Right atrium auricular region (tissue), 2 donors: ENCODE results near the gene SPTBN1. TPM values are rescaled to one million over a fixed set of nuclear protein-coding genes. Genes with fewer than 3 reads are reported as not detected.
A peak's percentile ranks its signal among the peaks of the same experiment; 100 is the strongest.

Source experiments
- DNase-seq: peaks from one replicate; pipeline ENCODE4 v3.0.0-alpha.2; 2019; ENCODE audit warnings: low spot score
- H3K27ac ChIP-seq, 2 donors: fragments of 200-600 bp; sonication (generic); 1 replicate in 1 of 2; 2 replicates in 1 of 2; pipeline ENCODE4 v1.5.1; 2016 to 2019
- H3K27me3 ChIP-seq, 2 donors: fragments of 200-600 bp; sonication (generic); one replicate each; pipeline versions ENCODE4 v1.5.1 to v1.6.0; 2017 to 2019
- H3K36me3 ChIP-seq: fragments of 200-600 bp; sonication (generic); one replicate; pipeline ENCODE4 v1.5.1; 2016
- H3K4me1 ChIP-seq, 2 donors: fragments of 200-600 bp; sonication (generic); one replicate each; pipeline versions ENCODE4 v1.5.1 to v1.6.0; 2017 to 2019
- H3K4me3 ChIP-seq, 2 donors: fragments of 200-600 bp; sonication (generic); 1 replicate in 1 of 2; 2 replicates in 1 of 2; pipeline ENCODE4 v1.5.1; 2017 to 2019; ENCODE audit warnings: mild to moderate bottlenecking in 1 of 2, moderate library complexity in 1 of 2
- H3K9me3 ChIP-seq, 2 donors: fragments of 200-600 bp; sonication (generic); one replicate each; pipeline ENCODE4 v1.5.1; 2019
- total RNA-seq, 2 donors: library from RNA; depleted of rRNA; stranded (reverse); fragments of >200 nt; gene quantifications; one replicate each; pipeline ENCODE4 v1.1.0, GENCODE V29; 2016
- TF ChIP-seq, protein P1 (sequence below), 2 donors: fragments of 200-600 bp; sonication (generic); IDR thresholded peaks; one replicate each; pipeline ENCODE4 v1.5.1; 2019; ENCODE audit warnings: antibody characterized with exemption in 2 of 2

SPTBN1 gene
- total RNA-seq, 2 donors from 2014 or later, result 265 to 382 TPM

DNA sequence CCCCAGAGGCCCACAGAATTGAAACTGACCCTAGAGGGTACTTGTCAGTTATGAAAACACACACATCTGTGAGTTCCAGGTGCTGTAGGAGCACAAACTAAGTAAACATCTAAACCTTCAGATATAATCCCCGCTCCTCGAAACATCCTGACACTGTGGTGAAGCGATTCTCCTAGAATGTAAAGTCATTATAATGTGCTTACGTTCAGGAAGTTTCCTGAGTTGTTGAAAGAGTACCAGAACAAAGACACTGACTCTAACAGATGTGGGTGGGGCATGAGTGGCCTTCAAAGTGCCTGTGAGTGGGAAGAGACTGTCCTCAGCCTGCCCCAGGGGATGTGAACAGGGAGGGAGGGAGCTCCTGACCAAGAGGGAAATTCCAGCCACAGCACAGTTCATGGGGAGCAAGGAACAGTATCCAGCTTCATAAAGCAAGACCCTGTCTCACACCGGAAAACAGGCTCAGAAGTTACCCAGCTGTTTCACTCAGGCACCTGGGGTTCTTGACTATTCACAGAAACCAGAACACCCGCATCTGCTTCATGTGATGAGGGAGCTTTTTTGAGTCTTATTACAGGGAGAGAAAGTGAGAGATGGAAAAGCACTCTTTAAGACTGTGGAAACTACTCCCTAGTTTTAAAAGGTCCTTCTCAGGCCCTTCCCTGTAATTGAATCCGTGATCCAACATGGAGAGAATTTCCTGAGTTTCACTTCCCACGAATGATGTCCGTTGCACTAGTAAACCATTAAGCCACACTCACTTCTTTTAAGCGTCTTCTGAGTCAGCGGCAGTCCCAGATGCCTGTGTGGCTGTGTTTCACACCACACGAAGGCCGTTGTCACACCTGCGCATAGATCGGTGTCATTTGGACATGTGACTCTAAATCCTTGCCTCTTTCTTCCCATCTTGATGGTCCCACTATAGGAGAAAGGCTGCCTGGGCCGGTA is 178.7 kb downstream of the SPTBN1 start:
- TF ChIP-seq, protein P1, sequence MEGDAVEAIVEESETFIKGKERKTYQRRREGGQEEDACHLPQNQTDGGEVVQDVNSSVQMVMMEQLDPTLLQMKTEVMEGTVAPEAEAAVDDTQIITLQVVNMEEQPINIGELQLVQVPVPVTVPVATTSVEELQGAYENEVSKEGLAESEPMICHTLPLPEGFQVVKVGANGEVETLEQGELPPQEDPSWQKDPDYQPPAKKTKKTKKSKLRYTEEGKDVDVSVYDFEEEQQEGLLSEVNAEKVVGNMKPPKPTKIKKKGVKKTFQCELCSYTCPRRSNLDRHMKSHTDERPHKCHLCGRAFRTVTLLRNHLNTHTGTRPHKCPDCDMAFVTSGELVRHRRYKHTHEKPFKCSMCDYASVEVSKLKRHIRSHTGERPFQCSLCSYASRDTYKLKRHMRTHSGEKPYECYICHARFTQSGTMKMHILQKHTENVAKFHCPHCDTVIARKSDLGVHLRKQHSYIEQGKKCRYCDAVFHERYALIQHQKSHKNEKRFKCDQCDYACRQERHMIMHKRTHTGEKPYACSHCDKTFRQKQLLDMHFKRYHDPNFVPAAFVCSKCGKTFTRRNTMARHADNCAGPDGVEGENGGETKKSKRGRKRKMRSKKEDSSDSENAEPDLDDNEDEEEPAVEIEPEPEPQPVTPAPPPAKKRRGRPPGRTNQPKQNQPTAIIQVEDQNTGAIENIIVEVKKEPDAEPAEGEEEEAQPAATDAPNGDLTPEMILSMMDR (IDR thresholded peaks at IDR 0.05), result no peak
- Histone ChIP-seq H3K4me3 (no peak overlapping the region), H3K36me3 (peaks cover 55% of the 10 kb centered on the region), H3K4me1 (peaks cover 0 to 93% of the 10 kb centered on the region in 2 donors), H3K27ac (peak overlapping the region; percentile 68 to 83), H3K9me3 (no peaks in the 10 kb centered on the region), H3K27me3 (no peaks in the 10 kb centered on the region)
- DNase-seq, result no peak

DNA sequence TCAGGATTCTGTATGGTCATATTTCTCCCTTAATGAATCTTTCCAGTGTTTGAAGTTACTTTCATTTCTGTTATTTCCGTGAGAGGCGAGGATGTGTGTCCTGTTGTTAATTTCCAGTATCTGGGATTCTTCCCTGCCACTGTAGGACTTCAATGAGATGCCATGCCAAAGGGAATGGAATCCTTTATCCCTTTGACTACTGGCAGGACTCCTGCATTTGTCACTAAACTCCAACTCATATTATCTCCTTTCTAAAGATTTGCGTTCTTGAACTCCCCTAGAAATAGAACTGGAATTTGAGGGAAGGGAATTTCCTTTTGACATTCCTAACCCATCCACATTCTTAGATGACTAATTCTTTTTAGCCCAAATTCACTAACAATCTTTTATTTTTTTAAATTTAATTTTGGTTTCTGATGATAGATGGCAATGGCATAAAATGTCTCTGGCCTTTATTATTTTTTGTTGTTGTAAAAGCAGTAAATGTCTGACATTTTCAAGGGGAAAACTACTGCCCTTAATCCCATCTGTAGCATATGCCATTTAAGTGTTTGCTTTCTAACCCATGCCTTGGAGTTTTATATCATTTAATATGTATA is 179.5 kb downstream of the SPTBN1 start:
- H3K27ac ChIP-seq, result peak overlapping the region; percentile 68 to 83
- TF ChIP-seq, protein P1 (IDR thresholded peaks at IDR 0.05), result no peak
- no peak overlapping the region for H3K4me3 ChIP-seq
- no peaks in the 10 kb centered on the region for H3K27me3 ChIP-seq
- H3K9me3 ChIP-seq, result no peaks in the 10 kb centered on the region
- peaks cover 0 to 93% of the 10 kb centered on the region in 2 donors for H3K4me1 ChIP-seq
- DNase-seq, result no peak
- H3K36me3 ChIP-seq, result peaks cover 48% of the 10 kb centered on the region

DNA sequence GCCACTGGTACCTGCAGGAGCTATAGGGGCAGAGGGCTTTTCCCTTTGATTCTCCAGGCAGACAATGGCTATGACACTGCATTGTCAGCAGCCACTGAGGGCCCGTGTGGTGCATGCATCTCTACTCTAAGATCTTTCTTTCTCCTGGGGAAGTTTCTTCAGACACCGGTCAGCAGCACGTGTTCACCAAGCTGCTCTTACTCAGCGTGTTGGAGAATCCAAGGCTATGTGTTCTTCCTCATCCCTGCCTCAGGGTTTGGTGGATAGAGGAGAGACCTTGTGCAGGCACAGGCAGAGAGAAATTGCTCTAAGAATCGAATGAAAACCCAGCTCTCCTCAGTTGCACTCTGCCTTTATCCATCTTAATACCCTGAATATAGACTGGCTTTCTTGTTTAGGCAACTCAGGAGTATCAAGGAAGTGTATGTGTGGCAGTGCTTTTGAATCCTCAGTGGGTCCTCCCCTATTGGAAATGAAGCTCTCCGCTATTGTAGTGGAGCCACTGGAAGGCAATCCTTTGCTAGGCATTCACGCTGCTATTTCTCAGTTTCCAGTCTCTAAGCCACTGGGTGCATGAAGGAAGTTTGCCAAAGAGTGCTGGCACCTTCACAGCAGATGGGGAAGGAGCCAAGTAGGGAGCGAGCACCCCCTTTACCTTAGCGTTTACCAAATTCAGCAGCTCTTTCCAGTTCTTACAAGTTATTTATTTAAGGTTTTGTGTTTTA is 180.4 kb downstream of the SPTBN1 start:
- Histone ChIP-seq H3K4me1 (peaks cover 0 to 93% of the 10 kb centered on the region in 2 donors), H3K27ac (peak overlapping the region; percentile 68 to 83), H3K36me3 (peaks cover 39% of the 10 kb centered on the region), H3K4me3 (no peak overlapping the region), H3K9me3 (no peaks in the 10 kb centered on the region), H3K27me3 (no peaks in the 10 kb centered on the region)
- TF ChIP-seq, protein P1 (IDR thresholded peaks at IDR 0.05), result no peak
- no peak for DNase-seq

DNA sequence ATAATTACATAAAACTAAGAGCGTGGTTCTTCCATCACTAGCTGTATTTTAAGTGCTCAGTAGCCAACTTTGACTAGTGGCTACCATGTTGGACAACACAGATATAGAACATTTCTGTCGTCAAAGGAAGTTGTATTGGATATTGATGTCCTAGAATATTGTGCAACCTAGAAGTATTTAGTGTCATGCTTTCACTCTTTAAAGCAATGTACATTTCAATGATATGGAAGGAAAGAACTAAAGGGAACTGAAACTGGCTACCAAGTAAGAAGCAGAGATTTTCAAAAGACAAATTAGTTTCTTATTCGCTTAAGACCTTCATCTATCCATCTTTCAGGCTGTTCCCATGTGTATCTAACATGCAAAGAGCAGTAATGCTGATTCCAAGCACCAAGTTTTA is 182.0 kb downstream of the SPTBN1 start:
- Histone ChIP-seq H3K36me3 (peaks cover 30% of the 10 kb centered on the region), H3K27ac (peak overlapping the region in 1 of 2 donors; percentile 54), H3K4me3 (no peak overlapping the region)

DNA sequence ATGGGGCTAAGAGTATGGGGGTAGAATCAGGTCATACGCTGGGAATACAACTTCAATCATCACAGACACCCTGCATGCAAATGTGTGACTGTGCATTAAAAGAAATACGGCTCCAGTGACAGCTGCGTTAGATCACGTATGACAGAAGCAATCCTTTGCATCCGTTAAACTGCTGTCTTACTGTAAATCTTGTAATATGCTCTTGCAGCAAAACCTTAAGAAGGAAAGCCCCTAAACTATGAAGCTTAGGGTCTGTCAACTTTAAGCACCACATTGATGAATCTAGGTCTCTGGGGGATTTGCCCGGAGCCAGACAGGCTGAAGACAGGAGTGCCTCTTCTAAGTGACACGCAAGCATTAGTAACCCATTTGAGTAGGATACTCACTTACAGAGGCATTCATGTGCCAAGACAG is 182.7 kb downstream of the SPTBN1 start:
- H3K27me3 ChIP-seq, result no peaks in the 10 kb centered on the region
- peak overlapping the region in 1 of 2 donors; percentile 54 for H3K27ac ChIP-seq
- no peaks in the 10 kb centered on the region for H3K9me3 ChIP-seq
- no peak overlapping the region for H3K4me3 ChIP-seq
- peaks cover 33% of the 10 kb centered on the region for H3K36me3 ChIP-seq
- no peak for DNase-seq
- peaks cover 0 to 78% of the 10 kb centered on the region in 2 donors for H3K4me1 ChIP-seq
- TF ChIP-seq, protein P1 (IDR thresholded peaks at IDR 0.05), result no peak

More for the DNA sequence above, 182.0 kb downstream of the SPTBN1 start:
- Histone ChIP-seq H3K9me3 (no peaks in the 10 kb centered on the region), H3K27me3 (no peaks in the 10 kb centered on the region), H3K4me1 (peaks cover 0 to 85% of the 10 kb centered on the region in 2 donors)
- TF ChIP-seq, protein P1 (IDR thresholded peaks at IDR 0.05), result no peak
- no peak for DNase-seq
